SK-N-SH (cell line): ENCODE results near the gene ITM2B.

ENCODE experiments used
- MAX ChIP-seq: IDR thresholded peaks from 2 replicates; pipeline ENCODE4 v1.4.0; 2012; ENCODE audit warnings: low read depth
- USF2 ChIP-seq: fragments of 150-350 bp; IDR thresholded peaks from 2 replicates; pipeline ENCODE4 v1.6.1; 2017; ENCODE audit warnings: antibody characterized with exemption, low read length, low read depth, borderline replicate concordance

GRCh38 chr13:48315969-48316650 is 83.1 kb downstream of the ITM2B start:
- TF ChIP-seq USF2 (no peak), MAX (no peak)
